H54 (cell line): Measurements from ENCODE around the gene NT5C2.
"Not testable (repeated sequence)": the region's sequence is repeated elsewhere in the genome, so short reads cannot be mapped to it uniquely, and the experiment has no call there.

ENCODE experiments used
- DNase-seq: peaks from one replicate; pipeline ENCODE4 v3.0.0; 2011; ENCODE audit warnings: low spot score, mixed read lengths; ENCODE audit not compliant: insufficient read length
- FAIRE-seq: peaks from 3 replicates; lab custom pipeline; 2011; peaks lifted over from hg19 to GRCh38; lab: Jason Lieb, UNC
- POLR2A ChIP-seq: IDR thresholded peaks from 2 replicates; pipeline ENCODE4 v1.6.1; 2011; ENCODE audit warnings: low read depth, mild to moderate bottlenecking, low read length

Gene NT5C2

DNA sequence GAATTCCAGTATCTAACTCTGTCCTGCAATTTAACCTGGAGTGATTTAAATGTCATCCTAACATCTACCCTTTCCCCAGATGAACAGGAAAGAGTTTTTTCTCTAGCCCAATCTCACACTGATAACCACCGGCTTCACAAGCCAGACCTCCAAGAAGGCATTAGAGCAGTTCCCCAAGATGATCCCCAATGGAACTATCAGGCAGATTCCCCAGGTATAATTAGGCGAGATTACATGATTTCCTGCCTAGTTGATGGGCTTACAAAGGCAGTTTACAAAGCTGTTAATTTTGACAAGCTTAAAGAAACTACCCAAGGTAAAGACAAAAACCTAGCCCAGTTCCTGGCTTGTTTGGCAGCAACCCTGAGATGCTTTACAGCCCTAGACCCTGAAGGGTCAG, 14.1 kb upstream of the NT5C2 start:
- DNase-seq (no peak), FAIRE-seq (no peak)
- no peak for TF ChIP-seq POLR2A

DNA sequence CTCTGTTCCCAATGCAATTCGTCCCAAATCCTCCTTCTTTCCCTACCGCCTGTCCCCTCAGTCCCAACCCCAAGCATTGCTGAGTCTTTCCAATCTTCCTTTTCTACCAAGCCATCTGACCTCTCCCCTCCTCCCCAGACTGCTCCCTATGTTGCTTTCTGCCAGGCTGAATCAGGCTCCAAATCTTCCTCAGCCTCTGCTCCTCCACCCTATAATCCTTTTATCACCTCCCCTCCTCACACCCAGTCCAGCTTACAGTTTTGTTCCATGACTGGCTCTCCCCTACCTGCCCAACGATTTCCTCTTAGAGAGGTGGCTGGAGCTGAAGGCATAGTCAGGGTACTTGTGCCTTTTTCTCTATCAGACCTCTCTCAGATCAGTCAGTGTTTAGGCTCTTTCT, 13.6 kb upstream of the NT5C2 start:
- not testable (repeated sequence) for DNase-seq, FAIRE-seq

DNA sequence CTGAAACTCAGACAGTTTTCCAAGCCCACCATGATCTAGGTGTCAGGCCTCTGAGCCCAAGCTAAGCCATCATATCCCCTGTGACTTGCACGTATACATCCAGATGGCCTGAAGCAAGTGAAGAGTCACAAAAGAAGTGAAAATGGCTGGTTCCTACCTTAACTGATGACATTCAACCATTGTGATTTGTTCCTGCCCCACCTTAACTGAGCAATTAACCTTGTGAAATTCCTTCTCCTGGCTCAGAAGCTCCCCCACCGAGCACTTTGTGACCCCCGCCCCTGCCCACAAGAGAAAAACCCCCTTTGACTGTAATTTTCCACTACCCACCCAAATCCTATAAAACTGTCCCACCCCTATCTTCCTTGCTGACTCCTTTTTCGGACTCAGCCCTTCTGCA, 12.3 kb upstream of the NT5C2 start:
- DNase-seq, FAIRE-seq: not testable (repeated sequence)

GRCh38 chr10:103204353-103205255, 11.5 kb upstream of the NT5C2 start:
- no peak for DNase-seq
- TF ChIP-seq POLR2A = no peak
- FAIRE-seq = no peak

DNA sequence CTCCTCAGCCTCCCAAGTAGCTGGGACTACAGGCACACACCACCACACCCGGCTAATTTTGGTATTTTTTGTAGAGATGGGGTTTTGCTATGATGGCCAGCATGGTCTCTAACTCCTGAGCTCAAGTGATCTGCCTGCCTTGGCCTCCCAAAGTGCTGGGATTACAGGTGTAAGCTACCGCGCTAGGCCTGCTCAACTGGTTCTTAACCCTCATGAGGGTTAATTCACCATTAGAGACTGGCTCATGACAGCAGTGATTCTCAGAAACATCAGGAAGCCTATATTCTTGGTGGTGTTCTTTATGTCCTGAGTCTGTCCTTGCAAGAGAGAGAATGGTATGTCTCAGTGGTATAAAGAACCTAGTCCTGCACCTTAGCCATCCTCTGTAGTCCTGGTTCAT, 10.4 kb upstream of the NT5C2 start:
- DNase-seq (no peak), FAIRE-seq (no peak)
- no peak for TF ChIP-seq POLR2A

DNA sequence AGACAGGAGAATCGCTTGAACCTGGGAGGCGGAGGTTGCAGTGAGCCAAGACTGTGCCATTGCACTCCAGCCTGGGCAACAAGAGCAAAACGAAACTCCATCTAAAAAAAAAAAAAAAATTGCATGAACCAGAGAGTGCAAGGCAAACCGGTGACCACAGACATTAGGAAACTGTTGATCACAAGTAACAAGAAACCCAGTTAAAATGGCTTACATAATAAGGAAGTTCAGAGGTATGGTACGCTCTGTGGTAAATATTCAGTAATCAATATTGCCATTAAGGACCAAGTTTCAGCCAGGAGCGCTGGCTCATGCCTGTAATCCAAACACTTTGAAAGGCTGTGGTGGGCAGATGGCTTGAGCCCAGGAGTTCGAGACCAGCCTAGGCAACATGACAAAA, 9.2 kb upstream of the NT5C2 start:
- FAIRE-seq = no peak
- TF ChIP-seq POLR2A = no peak
- no peak for DNase-seq

DNA sequence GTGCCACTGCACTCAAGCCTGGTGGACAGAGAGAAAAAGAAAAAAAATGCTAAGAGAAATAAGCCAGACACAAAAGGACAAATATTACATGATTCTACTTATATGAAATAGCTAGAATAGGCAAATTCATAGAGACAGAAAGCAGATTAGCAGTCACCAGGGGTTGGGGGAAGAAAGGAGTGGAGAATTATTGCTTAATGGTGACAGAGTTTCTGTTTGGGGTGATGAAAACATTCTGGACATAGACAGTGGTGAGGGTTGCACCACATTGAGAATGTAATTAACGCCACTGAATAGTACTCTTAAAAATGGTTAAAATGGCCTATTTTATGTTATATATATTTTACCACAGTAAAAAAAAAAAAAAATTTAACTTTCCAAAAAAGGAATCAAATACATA, 6.4 kb upstream of the NT5C2 start:
- TF ChIP-seq POLR2A = no peak
- no peak for FAIRE-seq
- no peak for DNase-seq

GRCh38 chr10:103198648-103199047, 5.6 kb upstream of the NT5C2 start:
- DNase-seq = no peak
- TF ChIP-seq POLR2A = no peak
- FAIRE-seq = no peak

GRCh38 chr10:103197903-103198302, 4.8 kb upstream of the NT5C2 start:
- DNase-seq (no peak), FAIRE-seq (no peak)
- no peak for TF ChIP-seq POLR2A

DNA sequence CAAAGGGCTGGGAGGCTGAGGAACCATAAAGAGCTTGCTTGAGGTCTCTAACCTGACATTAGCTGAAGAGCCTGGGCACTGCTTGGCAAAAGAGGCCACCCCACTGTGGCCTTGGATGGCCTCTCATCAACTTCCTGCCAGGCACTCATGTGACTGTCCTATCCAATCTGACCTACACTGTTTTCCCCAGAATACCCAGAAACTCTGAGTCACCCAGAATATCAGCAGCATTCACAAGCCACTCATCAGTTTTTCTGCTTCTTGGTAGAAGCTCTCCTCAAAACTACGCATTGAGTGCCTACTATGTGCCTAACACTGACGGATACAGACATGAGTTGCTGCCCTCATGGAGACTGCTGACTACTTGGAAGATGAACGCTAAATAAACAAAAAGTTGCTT, 4.1 kb upstream of the NT5C2 start:
- DNase-seq (peak; percentile 78), FAIRE-seq (peak; percentile 55)
- no peak for TF ChIP-seq POLR2A

- DNase-seq (no peak), FAIRE-seq (no peak)
- no peak for TF ChIP-seq POLR2A
Observed at GRCh38 chr10:103196516-103196915, 3.4 kb upstream of the NT5C2 start.

- no peak for DNase-seq
- FAIRE-seq = no peak
Observed at GRCh38 chr10:103193820-103194529, 903 bp upstream of the NT5C2 start.

DNA sequence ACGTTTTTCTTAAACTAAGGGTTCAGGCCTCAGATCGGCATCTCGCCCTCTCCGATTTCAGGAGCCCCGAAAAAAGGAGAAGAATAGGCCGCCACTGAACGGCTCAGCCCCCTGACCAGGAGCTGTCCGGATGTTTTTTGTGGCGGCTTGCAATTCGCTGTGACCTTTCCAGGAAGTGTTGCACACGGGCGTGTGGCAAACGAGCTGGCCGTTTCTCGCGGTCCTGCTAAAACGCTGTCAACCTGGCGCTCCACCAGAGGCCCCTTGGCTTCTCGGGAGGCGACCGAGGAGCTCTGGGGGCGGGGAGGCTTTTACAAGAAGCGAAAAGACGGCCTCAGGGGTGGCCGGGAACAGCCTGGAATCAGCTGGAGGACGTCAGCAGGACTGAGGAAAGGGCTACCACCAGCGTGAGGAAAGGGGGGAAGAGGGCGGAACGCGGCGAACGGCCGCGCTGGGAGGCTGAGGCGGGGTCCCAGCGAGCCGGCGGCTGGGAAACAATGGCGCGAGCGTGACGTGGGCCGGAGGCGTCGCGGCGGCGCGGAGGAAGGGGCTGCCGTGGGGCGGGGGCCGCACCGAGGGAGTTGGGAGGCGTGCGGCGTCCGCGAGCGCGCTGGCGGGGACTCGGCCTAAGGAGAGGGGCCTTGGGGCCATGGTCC, 493 bp downstream of the NT5C2 start:
- peak; percentile 45; the same call in 1 of the 2 replicates for TF ChIP-seq POLR2A
- FAIRE-seq = no peak
- peak; percentile 33 for DNase-seq

More at GRCh38 chr10:103193820-103194529, 903 bp upstream of the NT5C2 start:
- TF ChIP-seq POLR2A = no peak

GRCh38 chr10:103192089-103192450, 1.0 kb downstream of the NT5C2 start:
- DNase-seq = no peak
- TF ChIP-seq POLR2A = no peak
- FAIRE-seq = no peak

GRCh38 chr10:103191198-103191597, 1.9 kb downstream of the NT5C2 start:
- not testable (repeated sequence) for DNase-seq, FAIRE-seq
